HCT116 (cell line): ENCODE data around the gene HRC.

ENCODE experiments used
- CEBPB ChIP-seq: IDR thresholded peaks from 2 replicates; pipeline ENCODE4 v1.6.1; 2012; ENCODE audit warnings: low read depth
- CTCF ChIP-seq, 3 experiments: fragments of 200-600 bp in 1 of 3; sonication (generic) in 1 of 3; IDR thresholded peaks in 2 of 3; conservative IDR thresholded peaks in 1 of 3; 2 replicates each; pipeline ENCODE4 v1.5.1; 2012 to 2017; ENCODE audit warnings: low read depth in 2 of 3, low read length in 2 of 3, antibody characterized with exemption in 1 of 3, borderline replicate concordance in 1 of 3, control low read depth in 1 of 3, mild to moderate bottlenecking in 1 of 3, mixed read lengths in 1 of 3, mixed run types in 1 of 3, moderate library complexity in 1 of 3; ENCODE audit not compliant: insufficient read depth in 1 of 3
- EZH2phosphoT487 ChIP-seq: fragments of 200-600 bp; IDR thresholded peaks from 2 replicates; pipeline ENCODE4 v1.6.1; 2018; ENCODE audit warnings: antibody characterized with exemption, borderline replicate concordance
- POLR2A ChIP-seq: IDR thresholded peaks from 2 replicates; pipeline ENCODE4 v1.7.0; 2011; ENCODE audit warnings: borderline replicate concordance; ENCODE audit not compliant: insufficient read depth, insufficient read length; ENCODE audit errors: extremely low read depth

DNA sequence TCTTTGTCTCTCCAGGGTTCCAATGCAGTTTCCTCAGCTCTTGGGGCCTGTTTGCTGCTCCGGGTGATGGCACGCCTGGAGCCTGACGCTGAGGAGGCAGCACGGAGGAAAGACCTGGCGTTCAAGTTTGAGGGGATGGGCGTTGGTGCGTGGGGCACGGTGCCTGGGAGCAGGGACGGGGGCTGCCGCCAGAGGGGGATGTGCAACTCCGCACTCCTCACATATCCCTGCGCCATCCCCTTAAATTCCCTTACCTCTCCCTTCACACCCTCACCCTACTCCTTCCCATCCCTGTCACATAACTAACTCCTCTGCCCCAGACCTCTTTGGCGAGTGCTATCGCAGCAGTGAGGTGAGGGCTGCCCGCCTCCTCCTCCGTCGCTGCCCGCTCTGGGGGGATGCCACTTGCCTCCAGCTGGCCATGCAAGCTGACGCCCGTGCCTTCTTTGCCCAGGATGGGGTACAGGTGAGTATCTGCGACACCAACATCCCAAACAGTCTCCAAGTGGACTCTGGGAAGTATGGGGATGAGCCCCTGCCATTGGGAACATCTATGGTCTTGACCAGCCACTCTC, 33.5 kb upstream of the HRC start:
- TF ChIP-seq EZH2phosphoT487: no peak
- no peak for TF ChIP-seq CTCF (IDR thresholded peaks at IDR 0.05 in 2 of 3, conservative IDR thresholded peaks at IDR 0.05 in 1 of 3; ENCODE audit: borderline replicate concordance in 1 of 3, insufficient read depth in 1 of 3, low read depth in 2 of 3, low read length in 2 of 3)
- TF ChIP-seq POLR2A: no peak
- no peak for TF ChIP-seq CEBPB
